CD14-positive monocyte (primary cell): ENCODE results near the gene GMCL2. TPM values are rescaled to one million over a fixed set of nuclear protein-coding genes. Genes with fewer than 3 reads are reported as not detected.

Source experiments
- DNase-seq, 3 donors: peaks; one replicate each; pipeline ENCODE4 v3.0.0-alpha.2; 2011 to 2022
- H2AFZ ChIP-seq: 2 replicates; pipeline ENCODE4 v1.6.0; 2012; ENCODE audit warnings: mild to moderate bottlenecking, low read depth, low read length, inconsistent platforms; ENCODE audit not compliant: insufficient read depth, poor library complexity, severe bottlenecking
- H3K27ac ChIP-seq, 2 donors: 1 replicate in 1 of 2; 2 replicates in 1 of 2; pipeline ENCODE4 v1.5.1; 2012 to 2013; ENCODE audit warnings: low read length in 2 of 2, control low read depth in 1 of 2, inconsistent platforms in 1 of 2, low read depth in 1 of 2, mild to moderate bottlenecking in 1 of 2
- H3K27me3 ChIP-seq, 2 donors: one replicate each; pipeline versions ENCODE4 v1.6.0 to v1.6.1; 2011 to 2013; ENCODE audit warnings: low read length in 2 of 2; ENCODE audit not compliant: control insufficient read depth in 2 of 2, insufficient read depth in 2 of 2
- H3K36me3 ChIP-seq, 2 donors: replicated peaks in 1 of 2; 1 replicate in 1 of 2; 2 replicates in 1 of 2; pipeline versions ENCODE4 v1.5.1 to v1.6.1; 2012 to 2013; ENCODE audit warnings: low read length in 2 of 2, control low read depth in 1 of 2, inconsistent platforms in 1 of 2, mild to moderate bottlenecking in 1 of 2; ENCODE audit not compliant: insufficient read depth in 2 of 2, control insufficient read depth in 1 of 2
- H3K4me1 ChIP-seq, 2 donors: 1 replicate in 1 of 2; 2 replicates in 1 of 2; pipeline versions ENCODE4 v1.5.1 to v1.6.1; 2012 to 2013; ENCODE audit warnings: low read length in 2 of 2, control low read depth in 1 of 2, inconsistent platforms in 1 of 2, mild to moderate bottlenecking in 1 of 2, moderate library complexity in 1 of 2; ENCODE audit not compliant: insufficient read depth in 2 of 2, control insufficient read depth in 1 of 2
- H3K4me2 ChIP-seq: replicated peaks from 2 replicates; pipeline ENCODE3; 2012; ENCODE audit warnings: low read length, moderate library complexity, mild to moderate bottlenecking; ENCODE audit not compliant: poor library complexity, severe bottlenecking; ENCODE audit errors: extremely low read depth
- H3K4me3 ChIP-seq, 3 experiments: fragments of 200-600 bp in 1 of 3; sonication (generic) in 1 of 3; replicated peaks in 1 of 3; 1 replicate in 2 of 3; 2 replicates in 1 of 3; pipeline ENCODE4 v1.5.1; 2011 to 2013; ENCODE audit warnings: low read length in 3 of 3, mild to moderate bottlenecking in 3 of 3, control low read depth in 2 of 3, low read depth in 2 of 3, inconsistent platforms in 1 of 3, moderate library complexity in 1 of 3
- H3K79me2 ChIP-seq: 2 replicates; pipeline ENCODE4 v1.6.0; 2012; ENCODE audit warnings: mild to moderate bottlenecking, control low read depth, inconsistent platforms, low read length, moderate library complexity; ENCODE audit not compliant: insufficient read depth
- H3K9ac ChIP-seq: 2 replicates; pipeline ENCODE4 v1.6.0; 2017; ENCODE audit warnings: low read length, mild to moderate bottlenecking; ENCODE audit not compliant: insufficient read depth, poor library complexity, severe bottlenecking
- H3K9me3 ChIP-seq, 2 donors: replicated peaks in 1 of 2; 1 replicate in 1 of 2; 2 replicates in 1 of 2; pipeline versions ENCODE4 v1.5.1 to v1.6.1; 2012 to 2013; ENCODE audit warnings: low read length in 2 of 2, control low read depth in 1 of 2; ENCODE audit not compliant: control insufficient read depth in 1 of 2, insufficient read depth in 1 of 2
- H4K20me1 ChIP-seq: 2 replicates; pipeline ENCODE4 v1.6.0; 2012; ENCODE audit warnings: mild to moderate bottlenecking, low read length, control low read depth, moderate library complexity; ENCODE audit not compliant: insufficient read depth
- H3K27ac Mint-ChIP-seq, 7 donors: one replicate each; pipeline ENCODE4 v1.8.0; 2020; ENCODE audit warnings: mild to moderate bottlenecking in 7 of 7, mixed read lengths in 7 of 7, moderate library complexity in 6 of 7, inconsistent platforms in 2 of 7
- H3K27me3 Mint-ChIP-seq, 3 donors: one replicate each; pipeline ENCODE4 v1.8.0; 2021 to 2022; ENCODE audit warnings: low read depth in 3 of 3, mild to moderate bottlenecking in 3 of 3, mixed read lengths in 3 of 3, moderate library complexity in 3 of 3, inconsistent platforms in 1 of 3
- H3K36me3 Mint-ChIP-seq, 2 donors: one replicate each; pipeline ENCODE4 v1.8.0; 2020; ENCODE audit warnings: mixed read lengths in 2 of 2, inconsistent platforms in 1 of 2, mild to moderate bottlenecking in 1 of 2
- H3K4me1 Mint-ChIP-seq: one replicate; pipeline ENCODE4 v1.8.0; 2020; ENCODE audit warnings: mild to moderate bottlenecking, mixed read lengths
- H3K4me3 Mint-ChIP-seq, 2 donors: one replicate each; pipeline ENCODE4 v1.8.0; 2020; ENCODE audit warnings: mild to moderate bottlenecking in 2 of 2, mixed read lengths in 2 of 2, moderate library complexity in 1 of 2
- H3K9me3 Mint-ChIP-seq, 7 donors: one replicate each; pipeline ENCODE4 v1.8.0; 2020 to 2022; ENCODE audit warnings: mixed read lengths in 7 of 7, mild to moderate bottlenecking in 6 of 7, moderate library complexity in 6 of 7, inconsistent platforms in 2 of 7
- CTCF ChIP-seq: fragments of 200-600 bp; IDR thresholded peaks from one replicate; pipeline ENCODE4 v1.8.0; 2022; ENCODE audit warnings: antibody characterized with exemption, mild to moderate bottlenecking
- WGBS: methylation state at CpG from one replicate; pipeline ENCODE4 v1.1.5; 2013; ENCODE audit warnings: missing lambda C conversion rate; ENCODE audit not compliant: insufficient coverage; 5-methylcytosine and 5-hydroxymethylcytosine counted together
- intact Hi-C, 2 donors: fragments of 100-400 bp; cut with micrococcal nuclease; formaldehyde crosslinking; loops; one replicate each; pipeline versions ENCODE4 v1.15.0 to v1.15.1; 2023
- polyA plus RNA-seq, 3 donors: library from polyadenylated mRNA; depleted of rRNA in 1 of 3; unstranded in 2 of 3; stranded (reverse) in 1 of 3; fragments of 300-500 nt in 2 of 3; fragments of >200 nt in 1 of 3; fragmentation: Illumina TruSeq in 2 of 3; gene quantifications; 1 replicate in 2 of 3; 2 replicates in 1 of 3; pipeline ENCODE4 v1.2.3, GENCODE V29; 2012 to 2021

Gene GMCL2
- polyA plus RNA-seq, 3 donors: not detected

- no peak overlapping the region for H3K4me3 Mint-ChIP-seq
- peaks cover 0 to 5% (median 1%) of the 10 kb centered on the region in 7 donors for H3K9me3 Mint-ChIP-seq
- no peaks in the 10 kb centered on the region for H3K36me3 ChIP-seq
- TF ChIP-seq CTCF: no peak
- H4K20me1 ChIP-seq: no peaks in the 10 kb centered on the region
- no peak overlapping the region for H3K27ac ChIP-seq
- H3K27me3 ChIP-seq: no peaks in the 10 kb centered on the region
- H3K9ac ChIP-seq: no peak overlapping the region
- H3K27me3 Mint-ChIP-seq: peaks cover 0 to 2% (median 0%) of the 10 kb centered on the region in 3 donors
- intact Hi-C loops: no loop called here
- peaks cover 13% of the 10 kb centered on the region in 2 donors for H3K4me1 ChIP-seq
- peaks cover 16% of the 10 kb centered on the region for H3K4me1 Mint-ChIP-seq
- no peak overlapping the region for H3K4me3 ChIP-seq
- no peak for DNase-seq
- H3K9me3 ChIP-seq: no peaks in the 10 kb centered on the region
- H3K36me3 Mint-ChIP-seq: no peaks in the 10 kb centered on the region
- no peak overlapping the region for H2AFZ ChIP-seq
- H3K79me2 ChIP-seq: no peaks in the 10 kb centered on the region
- H3K4me2 ChIP-seq: no peak overlapping the region
- no peak overlapping the region for H3K27ac Mint-ChIP-seq
- no CpG with 5 or more reads among the region's 9 CpGs for WGBS
Observed at GRCh38 chr5:178180141-178180863, 6.9 kb downstream of the GMCL2 start.

GRCh38 chr5:178177569-178177968 is 9.6 kb downstream of the GMCL2 start:
- peaks cover 12% of the 10 kb centered on the region in 2 donors for H3K4me1 ChIP-seq
- Mint-ChIP-seq H3K27me3 (peaks cover 0 to 3% (median 0%) of the 10 kb centered on the region in 3 donors), H3K36me3 (no peaks in the 10 kb centered on the region), H3K4me3 (no peak overlapping the region), H3K27ac (no peak overlapping the region), H3K9me3 (peaks cover 0 to 5% (median 1%) of the 10 kb centered on the region in 7 donors), H3K4me1 (peaks cover 14% of the 10 kb centered on the region)
- H3K36me3 ChIP-seq: no peaks in the 10 kb centered on the region
- no peak for DNase-seq
- H4K20me1 ChIP-seq: no peaks in the 10 kb centered on the region
- H3K9ac ChIP-seq: no peak overlapping the region
- H3K27me3 ChIP-seq: no peaks in the 10 kb centered on the region
- TF ChIP-seq CTCF: no peak
- intact Hi-C loops: no loop called here
- no peak overlapping the region for H3K4me2 ChIP-seq
- H3K79me2 ChIP-seq: no peaks in the 10 kb centered on the region
- no peaks in the 10 kb centered on the region for H3K9me3 ChIP-seq
- WGBS: 91% methylated on average over 7 of the region's 8 CpGs
- H3K27ac ChIP-seq: no peak overlapping the region
- H2AFZ ChIP-seq: no peak overlapping the region
- H3K4me3 ChIP-seq: no peak overlapping the region
